GM18526 (cell line): ENCODE data around the gene CDK13.

Experiments
- POLR2A ChIP-seq: IDR thresholded peaks from 3 replicates; pipeline ENCODE4 v1.6.1; 2011; ENCODE audit not compliant: insufficient read length; ENCODE audit errors: extremely low read depth

Gene CDK13

DNA sequence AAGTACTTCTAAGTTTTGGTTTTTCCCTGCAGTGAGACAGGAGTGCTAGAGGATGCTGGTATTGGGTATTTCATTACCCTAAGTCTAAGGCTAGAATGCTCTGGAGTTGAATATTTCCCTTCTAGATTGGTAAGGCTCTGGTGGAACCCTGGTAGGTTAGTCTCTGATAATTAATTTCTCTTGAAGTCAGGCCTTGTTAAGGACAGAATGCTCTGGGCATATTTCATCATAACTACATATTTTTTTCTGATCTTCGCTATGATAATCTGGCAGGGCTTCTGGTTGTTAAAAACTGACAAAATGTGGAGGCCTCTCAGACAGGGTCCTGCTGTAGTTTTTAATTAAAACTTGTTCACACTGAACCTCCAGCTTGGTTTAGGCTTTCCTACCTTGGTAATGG is 83.8 kb downstream of the CDK13 start:
- no peak for TF ChIP-seq POLR2A

DNA sequence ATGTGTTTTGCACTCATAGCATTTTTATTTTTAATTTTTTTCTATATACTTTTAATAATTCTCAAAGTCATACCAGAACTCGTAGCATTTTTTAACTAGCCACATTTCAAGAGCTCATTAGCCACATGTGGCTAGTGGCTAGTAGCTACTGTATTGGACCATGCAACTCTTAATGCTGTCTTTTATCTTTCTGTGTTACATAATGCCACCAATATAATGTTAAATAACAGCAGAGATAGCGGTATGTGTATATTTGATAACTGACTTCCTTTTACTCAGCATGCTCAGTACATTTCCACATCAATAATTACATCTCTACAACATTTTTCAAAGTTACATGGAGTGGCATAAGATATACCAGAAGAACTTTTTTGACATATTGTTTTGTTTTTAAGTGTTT is 91.4 kb downstream of the CDK13 start:
- no peak for TF ChIP-seq POLR2A

DNA sequence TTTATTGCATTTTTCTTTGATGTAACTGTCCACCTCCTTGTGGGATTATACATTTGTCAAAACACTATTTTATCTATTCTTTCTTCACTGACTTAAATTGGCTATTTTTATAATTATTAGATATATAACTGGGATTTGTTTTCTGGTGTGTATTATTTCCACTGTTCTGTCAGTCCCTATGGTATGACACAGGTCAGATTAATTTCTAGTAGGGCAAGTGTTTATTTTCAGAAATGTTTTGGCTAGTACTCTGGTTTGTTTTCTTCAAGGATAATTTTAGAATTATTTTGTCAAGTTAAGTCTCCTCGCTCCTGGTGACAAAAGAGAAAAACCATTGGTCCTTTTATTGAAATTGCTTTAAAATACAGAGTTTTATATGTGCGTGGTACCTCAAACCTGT is 93.1 kb downstream of the CDK13 start:
- TF ChIP-seq POLR2A, result no peak

DNA sequence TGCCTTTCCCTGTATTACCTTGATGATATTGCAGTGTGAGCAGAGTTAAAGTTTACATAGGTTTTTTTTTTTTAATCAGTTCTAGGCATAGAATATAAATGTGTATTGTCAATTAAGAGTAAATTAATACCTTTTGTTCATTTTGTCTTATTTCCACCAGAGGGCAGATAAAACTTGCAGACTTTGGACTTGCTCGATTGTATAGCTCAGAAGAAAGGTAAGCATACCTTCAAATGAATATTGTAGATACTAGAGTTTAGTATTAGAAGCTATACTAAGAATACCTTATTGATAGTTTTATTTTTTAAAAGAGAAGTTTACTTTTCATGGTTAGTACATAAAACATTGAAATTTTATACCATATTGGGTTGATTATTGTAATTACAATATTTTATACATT is 97.6 kb downstream of the CDK13 start:
- TF ChIP-seq POLR2A, result no peak

DNA sequence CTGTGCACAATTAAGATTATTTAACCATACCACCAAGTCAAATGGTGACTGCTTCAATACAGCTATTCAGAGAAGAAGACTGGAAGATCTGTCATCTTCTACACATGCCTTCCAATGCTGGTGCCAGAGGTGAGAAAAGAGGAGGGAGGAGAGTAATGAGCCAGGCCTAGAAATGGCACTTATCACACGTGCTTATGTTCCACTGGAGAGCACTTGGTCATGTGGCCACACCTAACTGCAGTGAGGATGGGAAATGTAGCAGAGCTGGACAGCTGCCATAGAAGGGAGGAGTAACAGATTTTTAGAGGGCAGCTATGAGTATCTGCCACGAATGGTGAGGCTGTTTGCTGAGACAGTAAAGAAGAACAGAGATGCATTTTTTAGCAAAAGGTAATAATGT is 107.2 kb downstream of the CDK13 start:
- no peak for TF ChIP-seq POLR2A

DNA sequence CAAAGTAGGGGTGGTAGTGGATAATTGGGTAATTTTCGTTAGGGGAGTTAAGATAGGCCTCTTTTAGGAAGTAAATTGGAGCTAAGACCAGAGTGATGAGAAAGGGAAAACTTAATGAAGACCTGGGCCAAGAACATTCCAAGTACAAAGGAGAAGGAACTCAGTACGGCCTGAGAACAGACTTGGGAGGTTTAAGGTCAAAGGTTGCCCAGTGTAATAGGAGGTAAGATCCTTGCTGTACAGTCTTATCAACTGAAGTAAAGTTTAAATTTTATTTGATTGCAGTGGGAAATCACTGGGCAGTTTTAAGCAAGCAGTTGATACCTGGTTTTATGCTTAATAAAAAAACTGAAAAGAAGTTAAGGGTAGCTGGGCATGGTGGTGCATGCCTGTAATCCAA is 108.0 kb downstream of the CDK13 start:
- TF ChIP-seq POLR2A, result no peak

DNA sequence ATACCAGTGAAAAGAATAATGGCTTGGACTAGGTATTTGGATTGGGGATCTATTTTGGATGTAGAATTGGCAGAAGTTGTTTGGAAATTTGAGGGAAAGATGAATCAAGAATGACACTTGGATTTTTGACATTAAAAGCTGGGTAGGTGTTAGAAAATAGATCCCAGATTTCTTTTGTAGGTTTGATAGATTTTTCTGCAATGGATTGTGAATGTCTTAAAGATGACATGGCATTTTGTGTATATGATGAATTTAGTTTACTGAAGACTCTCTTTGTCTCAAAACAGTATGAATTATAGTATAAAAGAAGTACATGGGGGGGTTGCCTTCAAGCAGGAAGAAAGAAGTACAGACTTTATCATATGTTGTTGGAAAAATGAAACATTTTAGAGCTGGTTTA is 108.6 kb downstream of the CDK13 start:
- no peak for TF ChIP-seq POLR2A

DNA sequence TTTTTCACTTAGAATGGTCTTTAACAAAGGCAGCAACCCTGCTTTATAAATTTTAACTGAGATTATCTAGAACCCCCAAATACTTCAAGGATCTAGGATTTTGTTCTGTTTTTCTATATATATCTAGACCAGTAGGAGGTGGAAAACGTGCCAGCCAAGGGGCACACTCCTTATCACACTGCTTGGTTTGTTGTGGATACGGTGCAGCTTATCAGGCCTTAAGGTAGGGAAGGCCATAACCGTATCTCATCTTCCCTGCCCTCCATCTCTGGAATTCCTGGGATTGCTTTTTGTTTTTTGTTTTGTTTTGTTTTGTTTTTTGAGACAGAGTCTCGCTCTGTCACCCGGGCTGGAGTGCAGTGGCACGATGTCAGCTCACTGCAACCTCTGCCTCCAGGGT is 109.0 kb downstream of the CDK13 start:
- TF ChIP-seq POLR2A, result no peak

DNA sequence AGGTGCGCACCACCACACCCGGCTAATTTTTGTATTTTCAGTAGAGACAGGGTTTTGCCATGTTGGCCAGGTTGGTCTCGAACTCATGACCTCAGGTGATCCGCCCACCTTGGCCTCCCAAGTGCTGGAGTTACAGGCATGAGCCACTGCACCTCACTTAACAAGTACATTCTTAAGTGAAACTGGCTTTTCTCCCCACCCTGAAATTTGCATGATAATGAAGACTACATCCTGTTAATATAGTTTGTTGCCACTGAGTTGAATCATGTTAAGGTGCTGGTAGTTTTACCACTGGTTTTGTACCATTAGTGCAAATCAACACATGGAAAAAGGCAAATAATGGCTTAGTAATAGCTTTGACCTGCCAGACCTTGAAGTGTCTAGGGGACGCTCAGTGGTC is 122.2 kb downstream of the CDK13 start:
- no peak for TF ChIP-seq POLR2A

DNA sequence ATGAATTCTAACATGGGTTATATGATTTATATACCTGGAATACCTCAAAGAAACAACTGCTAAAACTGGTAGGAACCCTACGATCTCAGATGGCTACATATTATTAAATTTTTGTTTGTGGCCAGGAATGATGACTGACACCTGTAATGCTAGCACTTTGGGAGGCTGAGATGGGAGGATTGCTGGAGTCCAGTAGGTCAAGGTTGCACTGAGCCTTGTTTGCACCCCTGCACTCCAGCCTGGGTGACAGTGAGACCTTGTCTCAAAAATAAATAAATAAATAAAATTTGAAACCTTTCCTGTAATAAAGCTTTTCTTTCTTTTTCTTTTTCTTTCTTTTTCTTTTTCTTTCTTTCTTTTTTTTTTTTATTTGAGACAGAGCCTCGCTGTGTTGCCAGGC is 123.2 kb downstream of the CDK13 start:
- no peak for TF ChIP-seq POLR2A

DNA sequence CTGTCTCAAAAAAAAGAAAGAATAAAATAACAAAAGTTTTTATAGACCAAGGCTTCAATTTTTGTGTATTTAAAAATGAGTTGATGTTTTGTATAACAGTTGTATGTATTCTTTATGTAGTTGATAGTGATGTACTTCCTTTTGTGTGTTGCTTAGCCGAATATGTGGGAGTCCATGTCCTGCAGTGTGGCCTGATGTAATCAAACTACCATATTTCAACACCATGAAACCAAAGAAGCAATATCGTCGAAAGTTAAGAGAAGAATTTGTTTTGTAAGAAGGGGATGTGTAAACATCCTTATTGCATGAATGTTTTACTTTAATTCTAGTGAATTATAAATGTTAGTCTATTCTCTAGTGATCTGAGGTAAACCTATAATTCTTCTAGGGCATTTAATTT is 127.8 kb downstream of the CDK13 start:
- TF ChIP-seq POLR2A, result no peak

DNA sequence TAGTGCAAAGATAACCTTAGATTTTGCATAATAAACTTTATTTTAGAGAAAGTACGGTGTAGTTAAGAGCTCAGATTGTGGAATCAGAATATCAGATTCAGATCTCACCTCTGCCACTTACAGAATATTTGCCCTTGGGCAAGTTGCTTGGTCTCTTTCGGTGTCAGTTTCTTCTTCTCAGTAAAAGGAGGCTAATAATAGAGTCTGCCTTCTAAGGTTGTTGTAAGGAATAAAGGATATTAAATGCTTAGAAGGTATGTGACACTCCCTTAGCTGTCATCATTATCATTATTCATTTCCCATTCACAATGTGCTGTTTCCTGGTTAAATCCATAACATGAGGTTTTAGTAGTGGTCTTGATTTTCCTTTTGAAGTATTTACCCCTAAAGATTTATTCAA is 142.1 kb downstream of the CDK13 start:
- TF ChIP-seq POLR2A, result no peak

DNA sequence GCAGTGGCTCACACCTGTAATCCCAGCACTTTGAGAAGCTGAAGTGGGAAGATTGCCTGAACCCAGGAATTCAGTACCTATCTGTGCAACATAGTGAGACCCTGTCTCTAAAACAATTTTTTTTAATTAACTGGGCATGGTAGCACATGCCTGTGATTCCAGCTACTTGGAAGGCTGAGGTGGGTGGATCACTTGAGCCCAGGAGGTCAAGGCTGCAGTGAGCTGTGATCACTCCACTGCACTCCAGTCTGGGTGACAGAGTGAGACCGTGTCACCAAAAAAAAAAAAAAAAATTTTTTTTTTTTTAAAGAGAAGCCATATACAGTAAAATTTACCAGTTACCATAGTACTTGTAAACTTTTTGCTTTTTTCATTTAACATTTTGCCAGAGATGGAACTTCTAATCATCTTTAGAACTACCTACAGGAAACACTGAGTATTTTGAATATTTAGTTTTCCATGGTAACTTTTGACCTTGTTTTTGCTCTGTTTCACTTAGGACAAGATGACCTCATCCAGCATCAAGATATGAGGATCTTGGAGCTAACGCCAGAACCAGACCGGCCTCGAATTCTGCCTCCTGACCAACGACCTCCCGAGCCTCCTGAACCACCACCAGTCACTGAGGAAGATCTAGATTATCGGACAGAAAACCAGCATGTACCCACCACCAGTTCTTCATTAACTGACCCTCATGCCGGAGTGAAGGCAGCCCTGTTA is 143.7 kb downstream of the CDK13 start:
- TF ChIP-seq POLR2A, result no peak

DNA sequence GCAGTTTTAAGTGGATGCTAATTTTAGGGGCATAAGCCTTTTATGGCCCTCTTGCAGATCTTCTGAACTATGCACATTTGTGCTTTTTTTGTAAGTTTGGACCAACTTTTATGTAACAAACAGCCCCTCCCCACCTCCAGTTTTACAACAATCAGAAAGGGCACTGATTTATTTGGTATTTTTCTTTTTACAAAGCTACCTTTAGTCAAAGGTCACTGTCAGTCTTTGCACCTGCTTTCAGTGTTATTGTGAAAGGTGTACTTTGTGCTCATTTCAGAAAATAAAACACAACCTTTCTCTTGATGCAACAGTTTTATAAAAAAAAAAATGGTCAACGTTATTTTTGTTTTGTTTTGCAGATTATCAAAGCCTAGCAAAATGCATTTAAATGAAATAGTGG is 145.2 kb downstream of the CDK13 start:
- no peak for TF ChIP-seq POLR2A

DNA sequence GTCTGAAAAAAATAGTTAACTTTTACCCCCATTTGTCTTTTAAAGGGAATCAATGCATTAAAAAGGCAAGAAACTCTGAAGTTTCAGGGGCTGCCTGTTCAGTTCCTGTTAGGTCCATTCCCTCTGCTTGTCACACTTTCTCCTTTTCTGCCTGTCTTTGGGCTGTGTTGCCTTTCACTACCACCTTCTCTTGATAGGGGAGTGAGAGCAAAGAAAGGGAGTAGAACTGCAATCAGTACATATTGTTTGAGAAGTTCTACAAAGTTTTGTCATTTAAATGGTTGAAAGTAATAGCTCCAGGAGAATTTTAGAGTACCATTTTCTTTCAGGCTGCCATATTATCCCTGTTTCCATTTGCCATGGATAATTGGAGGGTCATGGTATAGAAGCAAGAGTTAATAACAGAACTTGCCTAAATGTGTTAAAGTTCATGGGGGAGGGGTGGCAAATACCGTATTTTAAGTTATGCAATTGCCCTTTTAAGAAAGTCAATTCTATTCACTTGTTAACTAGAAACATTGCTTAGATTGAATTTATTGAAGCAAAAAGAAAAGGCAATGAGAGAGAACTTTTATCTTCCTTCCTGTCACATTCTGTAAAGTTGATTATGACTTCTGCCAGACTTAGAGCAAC is 145.8 kb downstream of the CDK13 start:
- no peak for TF ChIP-seq POLR2A

DNA sequence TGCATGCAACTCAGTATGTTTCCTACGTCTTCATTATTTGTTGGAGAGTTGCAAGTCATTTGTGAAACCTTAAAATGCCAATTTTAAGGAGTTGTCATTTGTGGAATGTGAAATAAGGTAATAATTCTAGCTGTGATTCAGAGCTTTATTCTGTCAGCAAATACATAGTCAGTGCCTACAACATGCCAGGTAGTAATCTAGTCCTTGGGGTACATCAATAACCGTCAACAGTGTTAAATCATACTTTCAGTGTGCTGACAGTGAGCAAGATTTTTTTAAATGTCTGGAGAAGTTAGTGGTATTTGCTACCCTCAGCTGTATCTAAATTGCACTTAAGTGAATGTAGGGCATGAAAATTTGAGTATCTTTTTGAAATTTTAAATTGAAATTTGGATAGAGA is 147.7 kb downstream of the CDK13 start:
- no peak for TF ChIP-seq POLR2A

DNA sequence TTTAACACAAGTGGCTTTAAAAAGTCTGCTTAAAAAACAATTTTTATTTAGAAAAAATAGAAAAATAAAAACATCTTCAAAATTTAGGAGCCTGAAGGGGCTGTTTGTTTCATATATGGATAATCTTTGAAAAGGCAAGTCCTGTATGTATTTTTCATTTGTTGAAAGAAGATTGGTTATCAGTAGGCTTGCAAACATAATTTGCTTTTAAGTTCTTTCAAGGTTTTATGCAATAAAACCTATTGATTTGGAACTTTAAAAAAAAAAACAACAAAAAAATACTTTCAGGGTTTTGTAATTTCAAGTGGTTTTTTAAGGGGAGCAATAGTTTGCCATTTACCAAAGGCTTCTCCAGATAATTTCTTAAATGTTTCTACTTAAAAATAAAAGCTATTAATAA is 148.8 kb downstream of the CDK13 start:
- TF ChIP-seq POLR2A, result no peak
